ENCODE data around the gene FARS2. TPM values are rescaled to one million over a fixed set of nuclear protein-coding genes. Genes with fewer than 3 reads are reported as not detected.

FARS2 gene
- total RNA-seq, 1 experiment from 2014 or later, result 13.8 TPM

DNA sequence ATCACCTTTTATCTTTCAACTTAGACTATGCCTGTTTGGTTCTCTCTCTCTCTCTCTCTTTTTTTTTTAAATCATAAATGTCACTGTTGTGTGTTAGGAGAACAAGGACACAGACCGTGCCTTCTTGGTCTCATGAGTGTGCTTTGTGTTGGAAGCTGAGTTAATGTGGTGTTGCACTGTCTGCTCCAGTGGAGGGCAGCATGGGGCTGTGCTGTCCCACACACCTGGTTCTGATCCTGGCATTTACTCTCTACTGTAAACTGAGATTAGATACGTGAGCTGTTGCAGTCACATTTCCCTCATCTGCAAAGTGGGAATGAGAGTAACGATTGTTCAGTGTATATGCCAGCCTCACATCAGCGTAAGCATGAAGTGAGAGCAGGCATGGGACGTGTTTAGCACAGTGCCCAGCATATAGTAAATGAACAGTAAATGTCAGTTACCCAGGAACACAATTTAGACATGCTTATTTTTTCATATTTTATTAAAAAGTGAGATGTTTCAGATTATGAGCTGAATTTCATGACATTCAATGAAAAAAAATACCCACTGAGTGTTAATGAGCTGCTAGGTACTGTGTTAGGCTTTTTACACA, 161.1 kb downstream of the FARS2 start (continued):
- TF ChIP-seq REST (IDR thresholded peaks at IDR 0.05; ENCODE audit: low read depth), result peak; percentile 45

- H3K27me3 ChIP-seq (ENCODE audit: insufficient read depth, low read length), result no peaks in the 10 kb centered on the region
- H3K9me2 ChIP-seq (ENCODE audit: insufficient read depth), result no peaks in the 10 kb centered on the region
- RAD21 ChIA-PET (ENCODE audit: low non-redundant PET in 1 of 2, low total read pairs in 2 of 2, uncharacterized antibody in 2 of 2, unreplicated experiment in 2 of 2), result no interaction called here
- DNase-seq (ENCODE audit: low read depth, low spot score) (no peak), ATAC-seq (no peak)
- TF ChIP-seq EZH2 (IDR thresholded peaks at IDR 0.05) (no peak), SIN3A (IDR thresholded peaks at IDR 0.05; ENCODE audit: low read depth) (no peak), REST (IDR thresholded peaks at IDR 0.05; ENCODE audit: low read depth) (no peak), ZFX (IDR thresholded peaks at IDR 0.05) (no peak), YY1 (IDR thresholded peaks at IDR 0.05; ENCODE audit: extremely low read depth, insufficient replicate concordance, low read depth, low read length) (no peak), RAD21 (IDR thresholded peaks at IDR 0.05; ENCODE audit: low read depth) (no peak), CBX3 (IDR thresholded peaks at IDR 0.05; ENCODE audit: low read depth) (no peak), ZNF274 (IDR thresholded peaks at IDR 0.05; ENCODE audit: low read depth, low read length) (no peak), MAX (IDR thresholded peaks at IDR 0.05) (no peak), POLR2A (IDR thresholded peaks at IDR 0.05; ENCODE audit: borderline replicate concordance, extremely low read depth, insufficient read depth, insufficient read length) (no peak)
- H3K9ac ChIP-seq (ENCODE audit: low read length), result no peak overlapping the region
- intact Hi-C loops (cut with micrococcal nuclease), result loop anchor here (2.0 to 5.0 kb wide), 2 partner anchors 708 to 1124 kb away; no protein-coding TSS in a partner anchor
- H3K9me3 ChIP-seq (ENCODE audit: control insufficient read depth in 1 of 2, insufficient read depth in 1 of 2, low read depth in 1 of 2, low read length in 2 of 2), result no peaks in the 10 kb centered on the region
- no peak overlapping the region for H3K4me2 ChIP-seq (ENCODE audit: low read length)
- H3K27ac ChIP-seq (ENCODE audit: low read depth, low read length), result no peak overlapping the region
- POLR2A ChIA-PET, result no interaction called here
- no peaks in the 10 kb centered on the region for H3K4me1 ChIP-seq (ENCODE audit: control insufficient read depth in 1 of 2, insufficient read depth in 2 of 2, low read length in 2 of 2)
- BruUV-seq (replicated peaks), result no TSS peak
- H2AFZ ChIP-seq (ENCODE audit: low read depth, low read length, poor library complexity, severe bottlenecking), result no peak overlapping the region
- H4K20me1 ChIP-seq (ENCODE audit: insufficient read depth), result no peaks in the 10 kb centered on the region
- CTCF ChIA-PET, result interaction anchor here (0.6 to 2.2 kb wide), 2 partner anchors 14 to 48 kb away, joined by 3 to 4 read pairs; no protein-coding TSS in a partner anchor
- no peaks in the 10 kb centered on the region for H3K36me3 ChIP-seq (ENCODE audit: control insufficient read depth in 1 of 2, insufficient read depth in 2 of 2, low read length in 2 of 2)
- no peak overlapping the region for H3K4me3 ChIP-seq (replicated peaks in 1 of 2; ENCODE audit: low read depth in 1 of 2, low read length in 2 of 2)
- no peaks in the 10 kb centered on the region for H3K79me2 ChIP-seq (ENCODE audit: insufficient read depth, low read length)
These were observed 161.9 kb downstream of the FARS2 start for GRCh38 chr6:5423251-5423650.

All from HCT116 (cell line).